Activated CD8-positive, alpha-beta memory T cell treated with anti-CD3 and anti-CD28 coated beads for 48 hours (primary cell): Measurements from ENCODE around the gene PRSS3.
"Not testable (repeated sequence)": the region's sequence is repeated elsewhere in the genome, so short reads cannot be mapped to it uniquely, and the experiment has no call there.

Experiments used
- DNase-seq, 3 experiments: peaks; one replicate each; pipeline ENCODE4 v3.0.0-alpha.2; 2020; ENCODE audit warnings: low read depth in 2 of 3, low spot score in 2 of 3

Gene PRSS3

DNA sequence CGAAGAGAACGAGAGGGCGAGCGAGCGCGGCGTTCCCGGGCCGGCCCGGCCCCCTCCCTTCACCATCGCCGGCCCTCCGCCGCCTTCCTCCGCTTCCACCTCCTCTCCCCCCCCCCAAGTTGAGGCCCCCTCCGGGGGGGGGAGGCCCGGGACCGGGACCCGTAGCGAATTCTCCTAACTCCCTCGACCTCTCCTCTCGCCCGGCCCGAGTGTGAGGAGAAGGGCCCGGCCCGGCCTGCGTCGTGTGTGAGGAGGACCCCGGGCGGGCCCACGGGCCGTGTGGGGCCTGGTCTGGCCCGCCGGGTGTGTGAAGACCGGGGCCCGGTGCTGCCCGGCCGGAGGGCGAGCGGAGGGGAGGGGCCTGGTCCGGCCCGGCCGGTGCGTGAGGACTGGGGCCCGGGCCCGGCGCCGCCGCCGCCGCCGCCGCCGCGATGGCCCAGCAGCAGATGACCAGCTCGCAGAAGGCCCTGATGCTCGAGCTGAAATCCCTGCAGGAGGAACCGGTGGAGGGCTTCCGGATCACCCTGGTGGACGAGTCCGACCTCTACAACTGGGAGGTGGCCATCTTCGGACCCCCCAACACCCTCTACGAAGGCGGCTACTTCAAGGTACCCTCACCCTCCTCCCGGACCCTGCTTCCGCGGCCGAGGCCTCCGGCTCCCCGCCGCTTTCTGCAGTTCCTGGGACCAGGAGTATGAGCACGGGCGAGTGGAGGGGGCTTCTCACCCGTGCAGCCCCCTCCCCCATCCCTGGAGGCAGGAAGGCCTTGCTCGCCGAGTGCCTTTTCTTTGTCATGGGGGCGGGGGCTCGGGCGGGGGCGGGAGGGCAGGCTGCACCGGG lies 22.2 kb downstream of the PRSS3 start:
- peak; percentile 13 to 43 (median 26) for DNase-seq

DNA sequence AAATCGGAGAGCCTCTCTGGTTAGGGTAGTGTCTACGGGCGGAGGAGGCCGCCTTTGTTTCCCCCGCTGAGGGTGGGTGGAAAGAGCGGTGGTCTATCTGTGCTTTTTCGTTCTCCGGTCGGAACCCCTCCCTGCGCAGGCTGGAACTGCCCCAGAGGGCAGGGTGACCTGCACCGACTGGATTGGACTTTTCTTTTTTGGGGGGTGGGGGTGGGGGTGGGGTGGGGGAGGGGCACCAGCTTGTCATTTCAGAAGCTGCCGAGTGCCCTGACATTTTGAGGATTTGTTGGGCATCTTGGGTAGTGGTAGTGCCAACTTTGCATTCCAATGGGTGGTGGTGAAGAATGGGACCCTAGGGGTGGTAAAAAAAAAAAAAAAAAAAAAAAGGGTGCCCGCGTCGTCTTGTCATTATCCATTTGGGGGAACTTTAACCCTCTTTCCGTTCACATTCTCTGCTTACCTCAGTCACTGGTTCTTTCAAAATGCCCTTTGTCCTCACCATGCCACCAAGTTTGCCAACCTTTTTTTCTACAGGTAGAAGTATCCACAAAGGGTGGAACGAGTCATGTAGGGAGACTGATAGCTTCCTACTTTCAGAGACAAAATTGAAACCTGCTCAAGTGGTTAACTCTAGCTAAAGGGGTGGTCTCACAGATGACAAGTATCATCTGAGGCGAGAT lies 22.9 kb downstream of the PRSS3 start:
- DNase-seq: no peak

DNA sequence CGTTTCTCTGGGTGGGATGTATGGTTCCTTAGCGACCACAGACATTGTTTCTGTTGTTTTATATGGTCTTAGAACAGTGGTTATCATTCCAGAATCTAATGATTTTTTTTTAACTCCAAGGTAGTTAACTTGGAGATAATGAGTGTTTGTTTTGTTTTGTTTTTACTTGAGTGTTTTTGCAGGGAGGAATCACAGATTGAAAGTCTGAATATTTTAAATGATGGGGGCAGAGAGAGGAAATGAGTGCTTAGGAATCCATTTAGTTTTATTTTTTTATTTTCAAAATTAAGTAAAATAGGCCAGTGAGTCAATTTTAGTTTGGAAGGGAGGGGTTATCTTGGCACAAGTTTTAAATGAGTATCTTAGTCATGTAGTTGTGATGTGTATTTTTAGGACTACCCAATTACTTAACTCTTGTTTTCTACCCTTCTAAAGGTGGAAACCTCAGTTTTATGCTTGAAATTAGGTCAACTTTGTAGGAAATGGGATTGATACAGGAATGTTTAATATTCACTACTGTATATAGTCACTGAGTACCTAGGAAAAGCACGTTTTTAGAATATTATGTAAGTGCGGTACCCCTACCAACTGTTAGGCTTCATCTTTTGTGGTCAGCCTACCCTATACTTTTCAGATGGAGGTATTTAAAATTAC lies 23.6 kb downstream of the PRSS3 start:
- DNase-seq: no peak

DNA sequence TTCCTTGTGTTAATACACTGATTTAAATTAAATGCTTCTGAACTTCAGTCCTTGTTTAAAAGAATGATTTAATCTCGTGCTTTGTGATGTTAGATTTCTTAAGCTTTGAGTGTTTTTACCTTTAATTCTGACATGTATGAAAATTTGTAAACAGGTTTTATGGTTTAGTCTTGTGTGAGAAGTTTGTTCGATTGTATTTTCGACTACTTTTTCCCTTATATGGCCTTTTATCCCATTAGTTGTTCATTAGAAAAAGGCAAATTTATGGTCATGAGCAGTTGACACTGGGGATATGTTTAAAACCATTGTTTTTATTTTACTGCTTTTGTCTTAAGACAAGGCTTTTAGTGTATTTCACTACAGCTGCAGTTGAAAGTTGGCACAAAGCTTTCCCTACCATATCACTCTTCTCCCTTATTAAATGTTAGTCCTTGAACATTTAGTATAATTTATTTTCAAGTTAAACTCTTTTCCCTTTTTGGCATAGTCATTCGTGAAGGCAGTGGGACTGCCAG lies 24.9 kb downstream of the PRSS3 start:
- no peak for DNase-seq

DNA sequence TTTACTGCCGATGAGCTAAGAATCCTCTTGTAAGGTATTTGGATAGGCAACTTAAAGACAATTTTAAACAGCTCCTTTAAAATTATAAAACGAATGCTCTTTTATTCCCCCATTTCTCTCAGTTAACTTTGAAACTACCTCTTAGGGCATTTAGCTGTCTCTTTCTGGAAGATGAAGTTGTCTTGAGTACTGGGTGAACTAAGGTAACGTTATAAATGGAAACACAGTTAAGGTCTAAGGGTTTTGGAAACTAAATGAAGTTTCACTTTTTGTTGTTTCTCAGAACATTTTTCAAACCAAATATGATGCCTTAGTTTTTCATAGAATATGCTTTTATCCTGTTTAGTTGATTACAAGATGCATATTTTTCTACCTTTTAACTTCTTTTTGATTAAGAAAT lies 28.4 kb downstream of the PRSS3 start:
- no peak for DNase-seq

DNA sequence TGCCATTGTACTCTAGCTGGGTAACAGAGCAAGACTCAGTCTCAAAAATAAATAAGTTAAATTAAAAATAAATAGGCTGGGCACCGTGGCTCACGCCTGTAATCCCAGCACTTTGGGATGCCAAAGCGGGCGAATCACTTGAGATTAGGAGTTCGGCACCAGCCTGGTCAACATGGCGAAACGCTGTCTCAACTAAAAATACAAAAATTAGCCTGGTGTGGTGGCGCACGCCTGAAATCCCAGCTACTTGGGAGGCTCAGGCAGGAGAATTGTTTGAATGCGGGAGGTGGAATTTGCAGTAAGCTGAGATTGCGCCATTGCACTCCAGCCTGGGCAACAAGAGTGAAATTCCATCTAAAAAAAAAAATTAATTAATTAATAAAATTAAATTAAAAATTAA lies 31.9 kb downstream of the PRSS3 start:
- not testable (repeated sequence) for DNase-seq

DNA sequence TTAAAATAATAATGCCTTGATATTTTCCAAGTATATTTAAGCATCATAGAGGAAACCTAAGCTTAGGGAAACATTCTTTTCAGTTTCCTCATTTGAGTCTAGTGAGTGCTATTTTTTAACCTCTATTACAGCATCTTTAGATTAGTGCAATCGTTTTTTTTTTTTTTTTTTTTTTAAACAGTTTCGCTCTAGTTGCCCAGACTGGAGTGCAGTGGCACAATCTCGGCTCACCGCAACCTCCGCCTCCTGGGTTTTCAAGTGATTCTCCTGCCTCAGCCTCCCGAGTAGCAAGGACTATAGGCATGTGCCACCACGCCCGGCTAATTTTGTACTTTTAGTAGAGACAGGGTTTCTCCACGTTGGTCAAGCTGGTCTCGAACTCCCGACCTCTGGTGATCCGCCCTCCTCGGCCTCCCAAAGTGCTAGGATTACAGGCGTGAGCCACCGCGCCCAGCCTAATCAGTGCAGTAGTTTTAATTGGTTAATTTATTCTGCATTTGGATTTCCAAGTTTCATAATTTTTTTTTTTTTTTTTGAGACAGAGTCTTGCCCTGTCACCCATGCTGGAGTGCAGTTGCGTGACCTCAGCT lies 34.4 kb downstream of the PRSS3 start:
- not testable (repeated sequence) for DNase-seq

DNA sequence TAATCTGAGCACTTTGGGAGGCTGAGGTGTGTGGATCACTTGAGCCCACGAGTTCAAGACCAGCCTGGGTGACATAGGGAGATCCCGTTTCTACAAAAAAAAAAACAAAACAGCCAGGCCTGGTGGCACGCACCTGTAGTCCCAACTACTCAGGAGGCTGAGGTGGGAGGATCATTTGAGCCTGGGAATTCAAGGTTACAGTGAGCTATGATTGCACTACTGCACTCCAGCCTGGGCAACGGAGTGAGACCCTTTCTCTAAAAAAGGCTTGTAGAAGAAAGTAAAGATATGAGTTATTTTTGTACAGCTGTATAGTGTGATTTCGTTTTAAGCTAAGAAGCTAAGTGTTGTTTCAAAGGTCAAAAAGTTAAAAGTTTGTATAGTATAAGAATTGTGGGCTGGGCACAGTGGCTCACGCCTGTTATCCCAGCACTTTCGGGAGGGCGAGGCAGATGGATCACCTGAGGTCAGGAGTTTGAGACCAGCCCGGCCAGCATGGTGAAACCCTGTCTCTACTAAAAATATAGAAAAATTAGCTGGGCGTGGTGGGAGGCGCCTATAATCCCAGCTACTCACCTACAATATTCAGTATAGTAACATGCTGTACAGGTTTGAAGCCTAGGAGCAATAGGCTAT lies 40.4 kb downstream of the PRSS3 start:
- DNase-seq: no peak

DNA sequence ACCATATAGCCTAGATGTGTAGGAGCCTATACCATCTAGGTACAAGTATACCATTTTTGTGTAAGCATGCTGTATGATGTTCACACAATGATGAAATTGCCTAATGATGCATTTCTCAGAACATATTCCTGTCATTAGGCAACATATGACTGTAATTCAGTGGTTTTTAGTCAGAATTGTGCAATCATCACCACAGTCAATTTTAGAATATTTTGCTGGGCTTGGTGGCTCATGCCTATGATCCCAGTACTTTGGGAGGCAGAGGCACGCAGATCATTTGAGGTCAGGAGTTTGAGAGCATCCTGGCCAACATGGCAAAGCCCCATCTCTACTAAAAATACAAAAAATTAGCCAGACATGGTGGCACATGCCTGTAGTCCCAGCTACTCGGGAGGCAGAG lies 40.9 kb downstream of the PRSS3 start:
- DNase-seq: not testable (repeated sequence)

DNA sequence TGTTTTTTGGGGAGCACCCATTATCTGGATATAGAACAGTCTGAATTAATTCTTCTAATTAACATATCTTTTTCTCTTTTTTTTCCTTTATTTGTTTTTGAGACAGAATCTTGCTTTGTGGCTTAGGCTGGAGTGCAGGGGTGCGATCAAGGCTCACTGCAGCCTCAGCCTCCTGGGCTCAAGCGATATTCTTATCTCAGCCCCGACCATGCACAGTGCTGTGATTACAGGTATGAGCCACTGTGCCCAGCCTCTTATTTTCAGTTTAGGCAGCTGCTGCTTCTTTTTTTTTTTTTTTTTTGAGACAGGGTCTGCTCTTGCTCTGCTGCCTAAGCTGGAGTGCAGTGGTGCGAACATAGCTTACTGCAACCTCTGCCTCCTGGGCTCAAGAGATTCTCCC lies 41.8 kb downstream of the PRSS3 start:
- DNase-seq: no peak

DNA sequence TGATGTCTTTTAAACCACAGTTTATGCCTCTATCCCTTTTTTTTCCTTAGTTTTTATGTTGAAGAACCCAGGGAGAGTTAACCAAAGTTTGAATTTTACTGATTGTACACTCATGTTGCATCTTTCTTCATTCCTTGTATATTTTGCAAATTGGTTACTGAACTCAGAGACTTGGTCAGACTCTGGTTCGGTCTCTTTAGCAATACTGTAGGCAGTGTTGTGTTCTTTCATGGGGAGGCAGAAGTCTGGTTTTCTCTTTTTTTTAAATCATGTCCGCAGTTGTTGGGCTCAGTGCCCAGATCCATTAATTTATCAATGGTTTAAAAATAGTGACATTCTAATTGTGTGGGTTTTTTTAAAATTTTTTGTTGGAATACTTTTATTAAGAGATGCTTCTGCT lies 45.0 kb downstream of the PRSS3 start:
- no peak for DNase-seq

DNA sequence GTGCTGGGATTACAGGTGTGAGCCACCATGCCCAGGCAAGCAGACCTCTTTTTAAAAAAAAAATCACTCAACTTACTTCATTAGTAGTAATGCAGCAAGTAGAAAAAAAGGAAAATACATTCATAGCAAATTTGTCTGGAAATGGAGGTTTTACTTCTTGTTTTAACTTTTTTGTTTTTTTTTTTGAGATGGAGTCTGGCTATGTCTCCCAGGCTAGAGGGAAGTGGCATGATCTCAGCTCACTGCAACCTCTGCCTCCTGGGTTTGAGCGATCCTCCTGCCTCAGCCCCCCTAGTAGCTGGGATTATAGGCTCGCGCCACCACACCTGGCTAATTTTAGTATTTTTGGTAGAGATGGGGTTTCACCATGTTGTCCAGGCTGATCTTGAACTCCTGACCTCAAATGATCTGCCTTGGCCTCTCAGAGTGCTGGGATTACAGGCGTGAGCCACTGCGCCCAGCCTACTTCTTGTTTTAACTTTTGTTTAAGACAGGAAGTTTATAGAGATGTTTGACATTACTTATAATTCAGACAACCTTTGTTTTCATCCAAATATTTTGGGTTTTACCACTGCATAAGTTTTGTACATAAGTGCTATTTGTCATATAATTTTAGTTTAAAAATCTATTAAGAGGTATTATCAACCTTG lies 48.1 kb downstream of the PRSS3 start:
- DNase-seq: no peak

DNA sequence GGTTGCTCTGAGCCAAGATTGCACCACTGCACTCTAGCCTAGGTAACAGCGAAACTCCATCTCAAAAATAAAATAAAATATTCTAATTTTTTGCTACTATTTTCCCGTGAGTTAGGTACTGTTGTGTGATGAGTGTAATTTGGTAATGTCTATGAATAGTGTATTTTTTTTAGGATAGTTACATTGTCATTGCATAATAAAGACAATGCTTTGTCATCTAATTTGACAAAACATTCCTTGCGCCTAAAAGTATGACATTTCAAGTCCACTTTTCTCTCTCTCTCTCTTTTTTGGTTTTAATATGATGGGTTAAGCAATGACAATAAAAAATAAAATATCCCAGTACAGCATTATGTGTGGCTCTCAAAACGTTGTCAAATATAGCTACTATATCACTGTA lies 50.9 kb downstream of the PRSS3 start:
- DNase-seq: no peak

DNA sequence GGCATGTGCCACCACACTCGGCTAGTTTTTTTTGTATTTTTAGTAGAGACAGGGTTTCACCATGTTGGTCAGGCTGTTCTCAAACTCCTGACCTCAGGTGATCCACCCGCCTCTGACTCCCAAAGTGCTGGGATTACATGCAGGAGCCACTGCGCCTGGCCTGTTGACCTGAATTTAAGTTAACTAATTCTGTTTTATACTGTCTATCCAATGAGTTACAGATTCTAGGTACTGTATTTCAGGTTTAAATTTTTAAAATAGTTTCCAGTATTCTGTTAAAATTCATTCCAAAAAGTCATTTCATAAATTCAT lies 52.5 kb downstream of the PRSS3 start:
- not testable (repeated sequence) for DNase-seq
